GM06990 (cell line): ENCODE measurements around the gene WBP1L.
"Not testable (repeated sequence)": the region's sequence is repeated elsewhere in the genome, so short reads cannot be mapped to it uniquely, and the experiment has no call there.

ENCODE experiments used
- DNase-seq: peaks from one replicate; pipeline ENCODE4 v3.0.0-alpha.2; 2011; ENCODE audit not compliant: insufficient read length; ENCODE audit errors: extremely low read depth
- H3K27me3 ChIP-seq: replicated peaks from 2 replicates; pipeline ENCODE4 v1.6.0; 2011; ENCODE audit warnings: low read length; ENCODE audit not compliant: control insufficient read depth, insufficient read depth
- H3K36me3 ChIP-seq: 2 replicates; pipeline ENCODE4 v1.5.1; 2011; ENCODE audit warnings: low read length; ENCODE audit not compliant: control insufficient read depth, insufficient read depth
- H3K4me3 ChIP-seq: replicated peaks from 2 replicates; pipeline ENCODE4 v1.5.1; 2011; ENCODE audit warnings: low read depth, mild to moderate bottlenecking, control low read depth, low read length
- CTCF ChIP-seq: IDR thresholded peaks from 2 replicates; pipeline ENCODE4 v1.5.1; 2011; ENCODE audit warnings: low read length, control low read depth, mild to moderate bottlenecking, inconsistent platforms; ENCODE audit not compliant: insufficient read depth, poor library complexity, severe bottlenecking

The WBP1L gene

DNA sequence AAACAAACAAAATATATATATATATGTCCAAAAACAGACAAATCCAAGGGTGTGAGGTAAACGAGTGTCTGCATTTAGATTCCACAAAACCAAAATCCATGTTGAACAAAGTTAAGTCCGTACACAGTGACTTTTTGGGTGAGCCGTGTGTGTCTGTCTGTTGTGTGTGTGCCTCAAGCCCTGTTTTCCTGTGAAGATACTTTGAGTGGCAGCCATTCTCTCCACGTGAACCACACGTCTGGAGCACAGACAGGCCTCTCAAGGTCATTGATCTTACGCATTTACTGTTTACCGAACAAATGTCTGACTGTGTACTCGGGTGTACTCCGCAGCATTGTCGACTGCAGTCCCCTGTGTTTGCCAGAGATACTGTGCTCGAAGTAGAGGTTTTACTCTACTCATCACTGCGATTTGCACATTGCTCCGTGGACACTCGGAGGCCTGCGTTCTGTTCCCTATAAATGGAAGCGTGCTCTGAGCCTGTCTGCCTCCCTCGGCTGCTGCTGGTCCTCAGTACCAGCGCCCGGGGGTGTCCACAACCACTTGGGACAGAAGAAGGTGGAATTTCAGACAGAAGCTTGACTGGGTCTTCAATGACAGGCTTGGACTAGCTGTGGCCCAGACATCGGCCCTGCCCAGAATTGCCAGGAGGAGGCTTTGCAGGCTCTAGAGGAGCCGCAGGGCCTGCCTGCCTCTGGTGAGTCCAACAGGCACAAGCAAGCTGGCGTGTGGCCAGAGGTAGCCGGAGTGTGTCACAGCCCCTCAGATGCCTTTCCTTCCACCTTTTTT lies 71.3 kb downstream of the WBP1L start:
- DNase-seq = no peak
- no peak for TF ChIP-seq CTCF
- Histone ChIP-seq H3K27me3 (no peaks in the 10 kb centered on the region), H3K4me3 (no peak overlapping the region), H3K36me3 (peaks cover 26% of the 10 kb centered on the region)

GRCh38 chr10:102815790-102816549 lies 72.2 kb downstream of the WBP1L start:
- DNase-seq = no peak
- Histone ChIP-seq H3K4me3 (no peak overlapping the region), H3K36me3 (peaks cover 26% of the 10 kb centered on the region), H3K27me3 (no peaks in the 10 kb centered on the region)
- TF ChIP-seq CTCF = no peak

GRCh38 chr10:102817175-102817574 lies 73.4 kb downstream of the WBP1L start:
- peaks cover 22% of the 10 kb centered on the region for H3K36me3 ChIP-seq
- no peak for TF ChIP-seq CTCF
- H3K4me3 ChIP-seq = no peak overlapping the region
- no peak for DNase-seq
- no peaks in the 10 kb centered on the region for H3K27me3 ChIP-seq

- no peak for DNase-seq
- no peaks in the 10 kb centered on the region for H3K27me3 ChIP-seq
- no peak for TF ChIP-seq CTCF
- H3K4me3 ChIP-seq = no peak overlapping the region
- peaks cover 6% of the 10 kb centered on the region for H3K36me3 ChIP-seq
Observed at GRCh38 chr10:102819054-102819453, 75.3 kb downstream of the WBP1L start.

DNA sequence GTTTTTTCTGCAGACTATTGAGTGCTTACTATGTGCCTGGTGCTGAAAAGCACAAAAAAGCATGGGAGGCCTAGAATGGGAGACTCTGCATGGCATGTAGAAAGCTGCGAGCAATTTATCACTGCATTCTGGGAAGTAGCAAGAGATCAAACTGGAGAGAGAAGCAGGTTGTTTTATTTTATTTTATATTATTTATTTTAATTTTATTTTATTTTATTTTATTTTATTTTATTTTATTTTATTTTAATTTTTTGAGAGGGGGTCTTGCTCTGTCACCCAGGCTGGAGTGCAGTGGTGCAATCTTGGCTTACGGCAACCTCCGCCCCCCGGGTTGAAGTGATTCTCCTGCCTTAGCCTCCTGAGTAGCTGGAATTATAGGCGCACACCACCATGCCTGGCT lies 76.3 kb downstream of the WBP1L start:
- H3K4me3 ChIP-seq, H3K36me3 ChIP-seq, H3K27me3 ChIP-seq, DNase-seq: not testable (repeated sequence)

DNA sequence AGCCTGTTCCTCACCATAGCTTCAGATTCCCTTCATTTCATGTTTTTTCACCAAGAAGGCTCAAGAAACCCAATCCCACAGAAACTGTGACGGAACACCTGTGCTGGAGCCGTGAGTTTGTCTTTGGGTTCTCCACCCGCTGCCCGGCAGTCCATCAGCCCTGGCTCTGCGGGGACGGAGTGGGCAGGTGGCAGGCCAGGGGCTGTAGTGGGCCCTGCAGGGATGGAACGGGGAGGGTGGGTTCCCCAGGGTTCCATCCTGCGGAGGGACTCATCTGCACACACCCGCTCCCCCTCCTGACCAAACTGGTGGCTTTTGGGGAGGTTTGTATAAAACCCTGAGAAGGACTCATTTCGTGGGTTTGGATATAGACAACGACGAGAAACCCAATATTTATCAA lies 78.5 kb downstream of the WBP1L start:
- no peaks in the 10 kb centered on the region for H3K27me3 ChIP-seq
- TF ChIP-seq CTCF = no peak
- no peak overlapping the region for H3K4me3 ChIP-seq
- no peak for DNase-seq
- no peaks in the 10 kb centered on the region for H3K36me3 ChIP-seq
